ENCODE data around the gene ALG10.

DNA sequence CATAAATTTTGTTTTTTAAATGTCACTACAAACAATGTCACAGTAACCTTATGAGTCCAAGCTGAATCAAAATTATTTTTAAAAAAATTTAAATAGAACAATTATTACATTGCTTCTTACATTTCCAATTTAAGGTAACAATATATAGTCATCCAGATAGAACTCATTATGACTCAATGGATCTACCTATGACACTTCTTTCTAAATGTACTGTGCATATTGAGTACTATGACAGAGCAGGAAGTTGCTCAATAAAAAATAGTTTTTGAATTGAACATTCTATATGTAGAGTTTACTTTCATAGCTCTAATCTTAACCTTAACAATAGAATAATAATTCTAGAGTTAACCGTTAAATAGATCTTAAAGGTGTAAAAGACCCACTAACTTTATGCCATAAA is 44.4 kb upstream of the ALG10 start:
- TF ChIP-seq, protein P1, sequence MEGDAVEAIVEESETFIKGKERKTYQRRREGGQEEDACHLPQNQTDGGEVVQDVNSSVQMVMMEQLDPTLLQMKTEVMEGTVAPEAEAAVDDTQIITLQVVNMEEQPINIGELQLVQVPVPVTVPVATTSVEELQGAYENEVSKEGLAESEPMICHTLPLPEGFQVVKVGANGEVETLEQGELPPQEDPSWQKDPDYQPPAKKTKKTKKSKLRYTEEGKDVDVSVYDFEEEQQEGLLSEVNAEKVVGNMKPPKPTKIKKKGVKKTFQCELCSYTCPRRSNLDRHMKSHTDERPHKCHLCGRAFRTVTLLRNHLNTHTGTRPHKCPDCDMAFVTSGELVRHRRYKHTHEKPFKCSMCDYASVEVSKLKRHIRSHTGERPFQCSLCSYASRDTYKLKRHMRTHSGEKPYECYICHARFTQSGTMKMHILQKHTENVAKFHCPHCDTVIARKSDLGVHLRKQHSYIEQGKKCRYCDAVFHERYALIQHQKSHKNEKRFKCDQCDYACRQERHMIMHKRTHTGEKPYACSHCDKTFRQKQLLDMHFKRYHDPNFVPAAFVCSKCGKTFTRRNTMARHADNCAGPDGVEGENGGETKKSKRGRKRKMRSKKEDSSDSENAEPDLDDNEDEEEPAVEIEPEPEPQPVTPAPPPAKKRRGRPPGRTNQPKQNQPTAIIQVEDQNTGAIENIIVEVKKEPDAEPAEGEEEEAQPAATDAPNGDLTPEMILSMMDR (IDR thresholded peaks at IDR 0.05): no peak
- TF ChIP-seq EZH2phosphoT487 (IDR thresholded peaks at IDR 0.05; ENCODE audit: borderline replicate concordance, low read depth) (no peak), TCF12 (IDR thresholded peaks at IDR 0.05) (no peak), SIN3A (IDR thresholded peaks at IDR 0.05; ENCODE audit: borderline replicate concordance, low read depth, low read length) (no peak), TAF1 (IDR thresholded peaks at IDR 0.05; ENCODE audit: borderline replicate concordance, low read depth, low read length) (no peak), CHD2 (IDR thresholded peaks at IDR 0.05; ENCODE audit: low read length, partially characterized antibody) (no peak)
- TF ChIP-seq, protein P2, sequence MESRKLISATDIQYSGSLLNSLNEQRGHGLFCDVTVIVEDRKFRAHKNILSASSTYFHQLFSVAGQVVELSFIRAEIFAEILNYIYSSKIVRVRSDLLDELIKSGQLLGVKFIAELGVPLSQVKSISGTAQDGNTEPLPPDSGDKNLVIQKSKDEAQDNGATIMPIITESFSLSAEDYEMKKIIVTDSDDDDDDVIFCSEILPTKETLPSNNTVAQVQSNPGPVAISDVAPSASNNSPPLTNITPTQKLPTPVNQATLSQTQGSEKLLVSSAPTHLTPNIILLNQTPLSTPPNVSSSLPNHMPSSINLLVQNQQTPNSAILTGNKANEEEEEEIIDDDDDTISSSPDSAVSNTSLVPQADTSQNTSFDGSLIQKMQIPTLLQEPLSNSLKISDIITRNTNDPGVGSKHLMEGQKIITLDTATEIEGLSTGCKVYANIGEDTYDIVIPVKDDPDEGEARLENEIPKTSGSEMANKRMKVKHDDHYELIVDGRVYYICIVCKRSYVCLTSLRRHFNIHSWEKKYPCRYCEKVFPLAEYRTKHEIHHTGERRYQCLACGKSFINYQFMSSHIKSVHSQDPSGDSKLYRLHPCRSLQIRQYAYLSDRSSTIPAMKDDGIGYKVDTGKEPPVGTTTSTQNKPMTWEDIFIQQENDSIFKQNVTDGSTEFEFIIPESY (IDR thresholded peaks at IDR 0.05; ENCODE audit: borderline replicate concordance, low read depth): no peak
- TF ChIP-seq, protein P3, sequence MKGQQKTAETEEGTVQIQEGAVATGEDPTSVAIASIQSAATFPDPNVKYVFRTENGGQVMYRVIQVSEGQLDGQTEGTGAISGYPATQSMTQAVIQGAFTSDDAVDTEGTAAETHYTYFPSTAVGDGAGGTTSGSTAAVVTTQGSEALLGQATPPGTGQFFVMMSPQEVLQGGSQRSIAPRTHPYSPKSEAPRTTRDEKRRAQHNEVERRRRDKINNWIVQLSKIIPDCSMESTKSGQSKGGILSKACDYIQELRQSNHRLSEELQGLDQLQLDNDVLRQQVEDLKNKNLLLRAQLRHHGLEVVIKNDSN (IDR thresholded peaks at IDR 0.05; ENCODE audit: borderline replicate concordance, low read depth): no peak

All from SK-N-SH (cell line).